COLO668 (cell line): ENCODE results near the gene CXCL14.

Source experiments
- DNase-seq: peaks from one replicate; lab custom pipeline; 2025; ENCODE audit not compliant: unreplicated experiment; lab: John Stamatoyannopoulos, UW

CXCL14 gene

GRCh38 chr5:135578685-135579341 is at the start of gene CXCL14:
TSS of gene CXCL14 (minus strand) at chr5:135578991. CDS start at chr5:135578778, 213 bp downstream.
- no peak for DNase-seq

- no peak for DNase-seq
These were observed 47.8 kb upstream of the CXCL14 start for GRCh38 chr5:135626636-135627035.

DNA sequence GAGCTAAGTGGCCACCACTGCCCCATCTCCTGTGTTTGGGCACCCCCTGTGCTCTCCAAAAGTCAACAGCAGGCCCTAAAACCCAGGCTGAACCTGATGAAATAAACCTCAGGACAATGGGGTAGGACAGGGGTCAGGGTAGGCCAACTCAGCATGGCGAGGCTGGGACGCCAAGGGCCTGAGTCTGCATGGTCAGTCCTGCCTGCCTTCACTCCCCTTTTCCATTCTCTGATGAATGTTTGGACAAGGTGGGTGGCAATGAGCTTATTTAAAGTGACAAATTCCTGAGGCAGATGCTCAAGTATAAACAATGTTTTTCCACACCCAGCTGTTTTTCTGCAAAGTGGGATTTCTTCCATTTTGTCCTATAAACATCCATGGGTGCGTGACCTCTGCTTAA is 47.2 kb upstream of the CXCL14 start:
- DNase-seq, result no peak

GRCh38 chr5:135625486-135625885 is 46.7 kb upstream of the CXCL14 start:
- no peak for DNase-seq

DNA sequence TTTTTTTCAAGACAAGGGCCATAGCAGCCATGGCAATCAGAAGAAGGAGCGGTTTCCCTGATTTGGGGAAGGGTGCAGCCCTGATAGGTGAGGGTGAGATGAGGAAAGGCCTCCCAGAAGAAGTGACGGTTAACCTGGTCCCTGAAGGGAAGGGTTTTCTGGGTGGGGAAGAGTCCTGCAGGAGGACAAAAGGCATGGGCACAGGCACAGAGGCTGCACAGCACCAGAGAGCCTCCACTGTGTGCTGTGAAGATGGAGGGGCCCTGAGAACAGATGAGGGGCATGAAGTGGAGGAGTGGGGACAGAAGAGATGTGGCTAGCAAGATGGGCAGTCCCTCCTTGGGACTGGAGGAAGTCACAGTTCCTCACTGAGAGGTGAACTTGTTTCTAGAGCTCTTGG is 46.3 kb upstream of the CXCL14 start:
- DNase-seq, result no peak

DNA sequence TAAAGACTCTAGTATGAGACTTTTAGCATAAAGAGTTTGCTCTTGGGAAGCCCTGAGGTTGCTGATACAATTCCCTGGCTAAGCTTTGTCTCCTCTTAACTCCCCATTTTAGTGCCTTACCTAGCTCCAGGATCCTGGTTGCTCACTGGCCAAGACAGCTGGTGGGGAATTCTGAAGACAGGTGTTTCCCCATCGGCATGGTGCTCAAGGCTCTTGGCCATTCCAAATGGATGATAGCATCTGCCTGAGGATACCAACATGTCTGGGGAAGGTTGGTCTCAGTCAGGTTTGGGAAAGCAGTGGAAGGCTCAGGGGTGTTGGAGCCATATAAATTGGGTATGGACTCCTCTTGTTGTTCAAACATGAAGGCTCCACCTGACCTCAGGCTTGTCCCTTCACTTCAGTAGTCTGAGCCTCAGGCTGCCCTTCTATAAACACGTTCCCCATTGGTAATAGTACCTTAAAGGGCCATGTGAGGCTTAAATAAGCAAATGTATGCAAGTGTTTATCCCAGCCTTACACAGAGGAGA is 44.5 kb upstream of the CXCL14 start:
- no peak for DNase-seq

GRCh38 chr5:135615581-135616260 is 36.9 kb upstream of the CXCL14 start:
- no peak for DNase-seq

GRCh38 chr5:135615171-135615570 is 36.4 kb upstream of the CXCL14 start:
- no peak for DNase-seq

DNA sequence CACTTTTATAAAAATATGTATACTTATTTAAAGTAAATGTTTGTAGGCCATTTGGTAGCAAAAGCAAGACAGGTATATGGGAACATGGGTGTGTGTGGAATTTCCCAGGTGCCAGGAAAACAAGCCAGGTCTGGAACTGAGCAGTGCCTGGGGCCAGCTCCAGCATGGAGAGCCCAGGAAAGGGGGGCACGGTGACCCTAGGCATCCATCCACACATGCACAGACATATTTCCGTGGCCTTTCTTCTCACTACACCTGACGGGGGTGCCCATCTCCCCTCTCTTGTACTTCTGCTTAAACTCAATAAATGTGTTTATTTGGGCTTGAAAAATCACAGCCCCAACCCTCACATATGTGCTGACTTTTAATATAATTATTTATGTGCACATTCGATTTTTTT is 31.2 kb upstream of the CXCL14 start:
- no peak for DNase-seq

DNA sequence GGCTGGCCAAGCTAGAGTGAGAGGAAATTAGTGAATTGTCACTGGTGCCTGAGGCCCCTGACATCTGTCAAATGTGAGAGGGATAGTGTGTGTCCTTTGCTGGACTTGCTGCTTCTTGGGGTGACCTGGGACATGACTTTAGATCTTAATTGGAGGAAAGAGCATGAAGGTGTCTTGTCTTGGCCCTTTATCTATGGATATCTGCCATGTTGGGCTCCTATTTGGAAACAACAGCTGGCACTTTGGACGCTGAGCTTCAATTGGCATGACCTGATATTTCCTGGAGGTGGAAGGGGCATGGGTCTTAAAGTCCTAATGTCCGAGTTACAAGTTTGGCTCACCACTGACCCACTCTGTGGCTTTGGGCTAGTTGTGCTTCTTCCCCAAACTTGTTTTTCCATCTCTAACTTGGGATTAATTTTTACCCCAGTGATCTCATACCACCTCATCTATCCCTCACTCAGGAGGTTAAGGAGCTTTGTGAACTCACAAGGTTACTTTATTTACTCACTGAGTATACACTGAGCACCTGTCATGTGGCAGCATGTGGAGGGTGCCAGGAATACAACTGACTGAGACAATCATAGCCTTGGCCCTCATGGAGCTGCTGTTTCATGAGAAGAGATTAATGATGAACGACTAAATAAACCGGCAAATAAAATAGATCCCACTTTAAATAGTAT is 30.1 kb upstream of the CXCL14 start:
- no peak for DNase-seq

DNA sequence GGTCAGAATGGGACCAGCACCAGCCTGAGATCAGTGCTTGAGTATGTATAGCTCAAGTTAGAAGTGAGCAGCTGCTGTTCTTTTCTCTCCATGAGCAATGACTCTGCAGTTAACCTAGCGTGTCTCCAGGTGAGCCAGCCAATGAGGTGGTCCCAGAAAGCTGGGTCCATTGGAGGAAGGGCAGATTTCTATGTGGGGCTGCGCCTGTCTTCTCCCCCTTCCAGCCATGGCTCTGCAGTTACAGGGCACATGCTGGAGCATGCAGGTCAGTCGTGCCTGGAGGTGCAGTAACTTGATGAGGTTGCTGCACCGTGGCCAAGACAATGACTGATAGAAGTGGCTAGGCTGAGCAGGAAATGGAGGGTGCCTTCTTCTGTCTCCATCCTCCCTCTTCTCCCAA is 29.6 kb upstream of the CXCL14 start:
- DNase-seq, result no peak

DNA sequence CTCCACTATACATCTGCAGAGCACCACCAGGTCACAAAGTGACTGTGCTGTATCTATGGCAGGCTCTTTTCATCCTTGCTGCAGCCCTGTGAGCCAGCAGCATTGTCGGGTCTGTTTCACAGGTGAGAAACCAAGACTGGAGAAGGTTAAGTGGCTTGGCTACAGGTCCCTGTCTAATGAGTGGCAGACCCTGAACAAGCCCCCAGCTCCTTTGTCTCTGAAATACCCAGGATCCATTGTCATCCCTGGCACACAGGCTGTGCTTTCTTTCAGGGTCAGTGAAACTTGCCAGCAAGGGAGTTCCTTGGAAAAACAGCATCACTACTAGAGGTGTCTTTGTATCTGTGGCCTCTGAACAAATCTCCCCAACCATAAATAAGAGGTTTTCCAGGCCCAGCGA is 27.6 kb upstream of the CXCL14 start:
- no peak for DNase-seq

DNA sequence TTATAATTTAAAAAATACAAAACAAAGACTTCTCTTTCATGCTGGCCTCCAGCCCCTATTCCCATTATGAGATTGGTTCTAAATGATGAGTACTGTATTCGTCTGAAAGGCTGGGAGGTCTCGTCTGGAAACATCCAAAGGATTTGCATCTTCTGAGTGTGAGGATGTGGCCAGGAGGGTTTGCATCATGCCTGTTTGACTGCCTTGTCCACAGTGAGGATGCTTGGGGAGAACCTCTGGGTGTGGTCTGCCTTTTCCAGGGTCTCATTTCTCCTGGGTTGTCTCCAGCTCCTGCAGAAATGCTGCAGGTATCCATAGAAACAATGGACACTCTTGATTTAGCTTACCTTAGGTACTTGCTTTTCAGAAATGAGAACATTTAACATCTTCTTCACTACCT is 26.4 kb upstream of the CXCL14 start:
- no peak for DNase-seq

DNA sequence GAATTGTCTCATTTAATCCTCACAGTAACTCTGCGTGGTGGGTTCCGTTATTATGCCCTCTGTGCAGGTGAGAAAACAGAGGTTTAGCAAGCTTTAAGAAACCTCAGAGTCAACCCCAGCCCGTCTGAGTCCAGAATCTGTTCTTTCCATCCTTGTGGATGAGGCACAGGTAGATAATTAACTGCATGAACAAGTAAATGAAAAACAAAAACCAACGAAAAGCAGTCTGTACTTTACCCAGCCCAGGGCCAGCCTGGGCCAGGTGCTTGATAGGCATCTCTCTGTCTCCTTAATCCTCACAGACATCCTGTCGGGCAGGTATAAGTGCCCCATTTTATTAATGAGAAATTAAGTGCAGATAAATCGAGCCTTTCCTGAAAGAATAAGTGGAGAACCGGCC is 25.3 kb upstream of the CXCL14 start:
- no peak for DNase-seq

- DNase-seq, result no peak
These were observed 24.3 kb upstream of the CXCL14 start for GRCh38 chr5:135602882-135603721.

DNA sequence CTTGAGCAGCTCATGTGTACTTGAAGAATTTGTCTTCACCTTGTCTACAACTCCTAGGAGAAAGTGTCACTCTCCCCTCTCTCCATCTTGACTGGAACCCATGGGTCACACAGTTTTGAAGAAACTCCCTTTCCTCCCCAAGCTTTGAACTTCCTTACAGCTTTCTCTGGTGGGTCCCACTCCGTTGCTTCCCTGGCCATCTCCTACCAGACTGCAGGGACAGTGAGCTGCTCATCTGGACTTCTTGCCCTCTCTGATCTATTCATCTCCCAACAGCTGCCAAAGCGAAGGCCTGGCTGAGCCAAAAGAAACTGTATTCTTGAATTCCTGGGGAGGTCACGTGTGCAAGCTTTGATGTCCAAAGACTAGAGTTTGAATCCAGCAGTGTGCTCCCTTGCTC is 22.7 kb upstream of the CXCL14 start:
- DNase-seq, result no peak

- no peak for DNase-seq
These were observed 22.2 kb upstream of the CXCL14 start for GRCh38 chr5:135600971-135601381.

GRCh38 chr5:135600152-135600570 is 21.4 kb upstream of the CXCL14 start:
- no peak for DNase-seq

- no peak for DNase-seq
These were observed 20.8 kb upstream of the CXCL14 start for GRCh38 chr5:135599421-135600151.

DNA sequence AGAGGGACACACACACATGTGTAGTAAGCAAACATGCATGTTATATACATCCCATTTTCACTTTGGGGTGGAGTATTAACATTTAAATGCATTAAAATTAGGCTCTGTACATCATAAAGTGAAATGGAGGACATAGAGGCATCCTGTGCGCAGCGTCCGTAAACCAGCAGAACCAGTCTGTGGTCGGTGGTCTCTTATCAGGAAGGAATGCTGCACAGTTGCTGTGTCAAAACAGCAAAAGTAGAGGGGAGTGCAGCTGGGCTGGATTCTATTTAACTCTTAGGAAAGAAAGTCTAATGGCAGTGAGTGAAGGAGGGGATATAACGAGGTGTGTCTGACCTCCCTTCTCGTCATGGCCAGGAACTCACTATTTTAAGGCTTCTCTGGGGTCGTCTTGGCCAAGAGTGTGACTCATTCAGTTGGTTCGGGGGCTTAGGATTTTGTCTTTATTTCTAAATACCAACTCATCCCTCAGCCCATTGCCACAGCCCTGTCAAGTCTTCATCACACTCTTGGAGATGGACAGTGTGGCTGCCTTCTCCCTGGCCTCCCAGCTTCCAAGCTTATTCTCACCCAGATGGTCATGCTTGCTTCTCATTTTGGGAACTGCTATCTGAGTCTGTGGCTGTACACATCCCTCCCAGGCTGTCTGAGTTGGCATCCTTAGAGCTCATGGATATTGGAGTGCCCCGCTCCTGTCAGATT is 20.1 kb upstream of the CXCL14 start:
- no peak for DNase-seq
